ENCODE results near the gene DENND6B. TPM values are rescaled to one million over a fixed set of nuclear protein-coding genes. Genes with fewer than 3 reads are reported as not detected.

The DENND6B gene
- total and polyA plus RNA-seq, 2 of the 13 experiments (the other 11 are each of a cell fraction or from before 2014, with no cell fraction given): 0.95 to 3.8 TPM

- TF ChIP-seq PCBP1 (IDR thresholded peaks at IDR 0.05; ENCODE audit: borderline replicate concordance, low read depth, low read length) (no peak), ZNF816 (CRISPR knock-in tag; IDR thresholded peaks at IDR 0.05; ENCODE audit: borderline replicate concordance) (peak; percentile 40; the same call in 1 of the 2 replicates), THAP11 (CRISPR knock-in tag; IDR thresholded peaks at IDR 0.05) (peak; percentile 67), ZNF703 (CRISPR knock-in tag; IDR thresholded peaks at IDR 0.05; ENCODE audit: borderline replicate concordance) (peak; percentile 67; the same call in 1 of the 2 replicates), ASH2L (IDR thresholded peaks at IDR 0.05; ENCODE audit: insufficient read length, low read depth, low read length) (peak; percentile 74), ETS1 (CRISPR knock-in tag; IDR thresholded peaks at IDR 0.05) (no peak), ATRX (CRISPR knock-in tag; IDR thresholded peaks at IDR 0.05; ENCODE audit: borderline replicate concordance) (no peak), EP300 (IDR thresholded peaks at IDR 0.05; ENCODE audit: low read depth in 2 of 2, low read length in 2 of 2) (no peak), EP300 (CRISPR knock-in tag; IDR thresholded peaks at IDR 0.05; ENCODE audit: borderline replicate concordance) (no peak), CAMTA2 (CRISPR knock-in tag; IDR thresholded peaks at IDR 0.05; ENCODE audit: borderline replicate concordance) (peak; percentile 85; the same call in 1 of the 2 replicates), ZNF780A (CRISPR knock-in tag; IDR thresholded peaks at IDR 0.05) (no peak), GATAD2A (CRISPR knock-in tag; IDR thresholded peaks at IDR 0.05) (no peak), ZBTB33 (CRISPR knock-in tag; IDR thresholded peaks at IDR 0.05) (no peak; the same call in 1 of the 2 replicates), TEAD2 (CRISPR knock-in tag; IDR thresholded peaks at IDR 0.05) (no peak), ELK4 (CRISPR knock-in tag; IDR thresholded peaks at IDR 0.05; ENCODE audit: borderline replicate concordance) (0 out of 2 replicates have a peak, but pooled peaks have one; percentile 59), ZBTB44 (CRISPR knock-in tag; IDR thresholded peaks at IDR 0.05) (no peak), MEF2D (CRISPR knock-in tag; IDR thresholded peaks at IDR 0.05) (no peak; the same call in 1 of the 2 replicates), RBAK (CRISPR knock-in tag; IDR thresholded peaks at IDR 0.05) (no peak), KDM6A (CRISPR knock-in tag; IDR thresholded peaks at IDR 0.05; ENCODE audit: low read depth) (no peak), ZNF138 (CRISPR knock-in tag; IDR thresholded peaks at IDR 0.05; ENCODE audit: low read depth) (peak; percentile 15), ZNF10 (CRISPR knock-in tag; IDR thresholded peaks at IDR 0.05; ENCODE audit: borderline replicate concordance, low read depth) (no peak), ZNF503 (CRISPR knock-in tag; IDR thresholded peaks at IDR 0.05) (peak; percentile 52; the same call in 1 of the 2 replicates)
Measured at GRCh38 chr22:50326956-50327710, at the start of gene DENND6B (continued).

All from HepG2 (cell line).